Pancreas (tissue), 10 donors: ENCODE data around the gene CPSF7. TPM values are rescaled to one million over a fixed set of nuclear protein-coding genes. Genes with fewer than 3 reads are reported as not detected.

Experiments used
- ATAC-seq, 4 donors: fragments of 200-7000 bp; cut with Tn5 transposase; one replicate each; pipeline versions ENCODE4 v1.8.0 to v1.9.1; 2020; ENCODE audit warnings: mild to moderate bottlenecking in 4 of 4, moderate library complexity in 4 of 4
- DNase-seq, 6 donors: peaks; one replicate each; pipeline ENCODE4 v3.0.0-alpha.2; 2020
- FAIRE-seq: peaks from 2 replicates; lab custom pipeline; 2012; peaks lifted over from hg19 to GRCh38; lab: Jason Lieb, UNC
- H3K27ac ChIP-seq, 4 donors: fragments of 200-600 bp; sonication (generic); 1 replicate in 3 of 4; 2 replicates in 1 of 4; pipeline versions ENCODE4 v1.5.0 to v1.8.0; 2020
- H3K27me3 ChIP-seq, 4 donors: fragments of 200-600 bp; one replicate each; pipeline ENCODE4 v1.8.0; 2021
- H3K36me3 ChIP-seq, 3 donors: fragments of 200-600 bp; sonication (generic) in 1 of 3; one replicate each; pipeline versions ENCODE4 v1.5.0 to v1.8.0; 2020 to 2021
- H3K4me1 ChIP-seq, 3 donors: fragments of 200-600 bp; one replicate each; pipeline ENCODE4 v1.8.0; 2021
- H3K4me3 ChIP-seq, 4 donors: fragments of 200-600 bp; sonication (generic) in 2 of 4; one replicate each; pipeline versions ENCODE4 v1.5.0 to v1.8.0; 2020 to 2021
- H3K9me3 ChIP-seq, 4 donors: fragments of 200-600 bp; one replicate each; pipeline ENCODE4 v1.8.0; 2021
- CTCF ChIP-seq, 4 donors: fragments of 200-600 bp; sonication (generic) in 3 of 4; IDR thresholded peaks; one replicate each; pipeline versions ENCODE4 v1.5.0 to v1.8.0; 2021; ENCODE audit warnings: antibody characterized with exemption in 4 of 4
- WGBS, 2 donors: extraction: QIAGEN DNeasy Blood & Tissue Kit; methylation state at CpG; one replicate each; pipeline ENCODE4 v1.1.7; 2013; 5-methylcytosine and 5-hydroxymethylcytosine counted together
- intact Hi-C, 3 donors: fragments of 100-400 bp; cut with DNase I; formaldehyde crosslinking; loops; one replicate each; pipeline versions ENCODE4 v1.11.1 to v1.14.2; 2022
- polyA plus RNA-seq, 2 donors: library from polyadenylated mRNA; stranded (reverse); fragments of 200-250 nt; gene quantifications; one replicate each; pipeline ENCODE4 v1.2.3, GENCODE V29; 2013
- total RNA-seq, 6 donors: library from RNA; stranded (reverse); fragmentation: NEBNext Ultra II Directional in 4 of 6; extraction: Animal tissue kit (Norgen Biotek cat#: 25700) in 4 of 6; gene quantifications; one replicate each; pipeline versions ENCODE4 v1.2.1 to v1.2.4, GENCODE V29; 2021 to 2023
- donor health status: healthy with polysubstance abuse.
- donor health status: DM: no; HTN: no; CAD: no; lungs with moderate emphysema.
- donor health status: DM: no; HTN: no; CAD: no.
- donor health status: control.
- donor health status: control.
- donor health status: Bipolar disorder and iron deficiency.
- donor health status: DM: yes; HTN: yes; CAD: no.
- donor health status: DM: no; HTN: no; CAD: no.
- donor health status: DM: no; HTN: no; CAD: no.
- donor health status: DM: yes; HTN: yes; CAD: no.

CPSF7 gene
- total and polyA plus RNA-seq, 8 donors = 25.1 to 60.4 (median 33.5) TPM

GRCh38 chr11:61454520-61454919 lies 24.7 kb upstream of the CPSF7 start:
- Histone ChIP-seq H3K27ac (no peak overlapping the region), H3K27me3 (no peaks in the 10 kb centered on the region), H3K36me3 (no peaks in the 10 kb centered on the region), H3K9me3 (no peaks in the 10 kb centered on the region), H3K4me3 (no peak overlapping the region), H3K4me1 (no peaks in the 10 kb centered on the region)
- ATAC-seq (no peak), DNase-seq (no peak), FAIRE-seq (no peak)
- TF ChIP-seq CTCF (IDR thresholded peaks at IDR 0.05) = no peak
- intact Hi-C loops = no loop called here
- 88 to 90% methylated on average over 7 of the region's 7 CpGs for WGBS, 2 donors

- no peak overlapping the region for H3K27ac ChIP-seq
- FAIRE-seq (no peak), DNase-seq (no peak), ATAC-seq (no peak)
- TF ChIP-seq CTCF (IDR thresholded peaks at IDR 0.05) = no peak
- H3K27me3 ChIP-seq = no peaks in the 10 kb centered on the region
- intact Hi-C loops = no loop called here
- no peaks in the 10 kb centered on the region for H3K9me3 ChIP-seq
- H3K36me3 ChIP-seq = peaks cover 0 to 4% (median 0%) of the 10 kb centered on the region in 3 donors
- no peak overlapping the region for H3K4me3 ChIP-seq
- no peaks in the 10 kb centered on the region for H3K4me1 ChIP-seq
- WGBS, 2 donors = 52 to 67% methylated on average over 3 of the region's 3 CpGs
Measured at GRCh38 chr11:61453695-61454094, 23.9 kb upstream of the CPSF7 start.

GRCh38 chr11:61452825-61453224 lies 23.1 kb upstream of the CPSF7 start:
- DNase-seq = no peak
- intact Hi-C loops = no loop called here
- H3K27ac ChIP-seq = no peak overlapping the region

GRCh38 chr11:61448552-61448927 lies 18.8 kb upstream of the CPSF7 start:
- no peak overlapping the region for H3K4me3 ChIP-seq
- peaks cover 0 to 7% (median 0%) of the 10 kb centered on the region in 3 donors for H3K36me3 ChIP-seq
- no peak overlapping the region for H3K27ac ChIP-seq
- DNase-seq (no peak), FAIRE-seq (no peak), ATAC-seq (no peak)
- H3K27me3 ChIP-seq = no peaks in the 10 kb centered on the region
- TF ChIP-seq CTCF (IDR thresholded peaks at IDR 0.05) = no peak
- intact Hi-C loops = no loop called here
- no peaks in the 10 kb centered on the region for H3K4me1 ChIP-seq
- no peaks in the 10 kb centered on the region for H3K9me3 ChIP-seq
- WGBS, 2 donors = 80 to 82% methylated on average over 7 of the region's 7 CpGs

More at GRCh38 chr11:61452825-61453224, 23.1 kb upstream of the CPSF7 start:
- no peak overlapping the region for H3K4me3 ChIP-seq
- no peaks in the 10 kb centered on the region for H3K9me3 ChIP-seq
- no peak for ATAC-seq
- H3K36me3 ChIP-seq = peaks cover 0 to 7% (median 0%) of the 10 kb centered on the region in 3 donors
- no peaks in the 10 kb centered on the region for H3K27me3 ChIP-seq
- H3K4me1 ChIP-seq = no peaks in the 10 kb centered on the region
- WGBS, 2 donors = 98 to 99% methylated on average over 2 of the region's 2 CpGs
- TF ChIP-seq CTCF (IDR thresholded peaks at IDR 0.05) = no peak
- no peak for FAIRE-seq

GRCh38 chr11:61447601-61448551 lies 18.1 kb upstream of the CPSF7 start:
- H3K9me3 ChIP-seq = no peaks in the 10 kb centered on the region
- H3K27ac ChIP-seq = no peak overlapping the region
- TF ChIP-seq CTCF (IDR thresholded peaks at IDR 0.05) = no peak
- intact Hi-C loops = no loop called here
- H3K36me3 ChIP-seq = peaks cover 0 to 7% (median 0%) of the 10 kb centered on the region in 3 donors
- WGBS, 2 donors = 77 to 83% methylated on average over 12 of the region's 12 CpGs
- H3K4me3 ChIP-seq = no peak overlapping the region
- H3K4me1 ChIP-seq = no peaks in the 10 kb centered on the region
- DNase-seq (no peak), FAIRE-seq (no peak), ATAC-seq (no peak)
- no peaks in the 10 kb centered on the region for H3K27me3 ChIP-seq
